ENCODE results near the gene BMF.

The BMF gene

DNA sequence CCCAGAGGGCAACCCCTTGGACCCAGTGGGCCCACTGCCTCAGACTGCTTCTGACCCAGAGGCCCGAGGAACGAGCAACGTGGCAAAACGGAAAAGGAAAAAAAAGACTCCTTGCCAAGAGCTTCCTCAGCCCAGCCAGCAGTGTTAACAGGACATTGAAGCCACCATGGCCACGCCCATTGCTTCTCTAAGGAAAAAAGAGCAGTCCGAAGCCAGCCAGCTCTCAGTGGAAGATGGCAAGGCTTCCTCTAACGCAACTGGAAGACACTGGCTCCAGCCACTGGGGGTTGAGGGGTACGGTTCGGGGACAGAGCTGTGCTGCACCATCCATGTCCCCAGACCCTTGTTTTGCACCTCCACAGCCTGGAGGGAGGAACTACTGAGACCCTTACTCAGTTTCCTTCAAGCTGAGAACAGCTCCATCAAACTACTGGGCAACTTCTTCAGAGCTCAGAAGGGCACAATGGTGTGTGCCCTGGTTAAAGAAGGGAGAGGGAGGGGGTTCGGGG is 10.7 kb downstream of the BMF start:
- Histone ChIP-seq H3K27ac (ENCODE audit: low read depth, low read length) (peak overlapping the region; percentile 98), H3K79me2 (ENCODE audit: insufficient read depth, low read length) (peaks cover 65% of the 10 kb centered on the region), H3F3A (ENCODE audit: insufficient read depth) (peaks cover 94% of the 10 kb centered on the region), H3K4me3 (ENCODE audit: insufficient read depth, low read length, poor library complexity, severe bottlenecking) (peak overlapping the region; percentile 12), H3K4me2 (ENCODE audit: low read depth, low read length, poor library complexity, severe bottlenecking) (peak overlapping the region; percentile 70), H3K9me2 (replicated peaks; ENCODE audit: insufficient read depth, low read length) (no peaks in the 10 kb centered on the region), H2AFZ (ENCODE audit: low read depth, low read length, severe bottlenecking) (no peak overlapping the region), H3K36me3 (ENCODE audit: low read length) (peaks cover 10% of the 10 kb centered on the region), H3K27me3 (ENCODE audit: low read length) (no peaks in the 10 kb centered on the region), H3K9me3 (ENCODE audit: insufficient read depth, low read length) (no peaks in the 10 kb centered on the region), H3K9ac (ENCODE audit: low read length) (peak overlapping the region; percentile 68), H4K20me1 (ENCODE audit: low read depth, low read length) (no peaks in the 10 kb centered on the region)
- no peak for TF ChIP-seq CTCF (IDR thresholded peaks at IDR 0.05; ENCODE audit: insufficient read depth, low read length, poor library complexity, severe bottlenecking)
- no peak for TF ChIP-seq EZH2phosphoT487 (conservative IDR thresholded peaks at IDR 0.05; ENCODE audit: low read length)

DNA sequence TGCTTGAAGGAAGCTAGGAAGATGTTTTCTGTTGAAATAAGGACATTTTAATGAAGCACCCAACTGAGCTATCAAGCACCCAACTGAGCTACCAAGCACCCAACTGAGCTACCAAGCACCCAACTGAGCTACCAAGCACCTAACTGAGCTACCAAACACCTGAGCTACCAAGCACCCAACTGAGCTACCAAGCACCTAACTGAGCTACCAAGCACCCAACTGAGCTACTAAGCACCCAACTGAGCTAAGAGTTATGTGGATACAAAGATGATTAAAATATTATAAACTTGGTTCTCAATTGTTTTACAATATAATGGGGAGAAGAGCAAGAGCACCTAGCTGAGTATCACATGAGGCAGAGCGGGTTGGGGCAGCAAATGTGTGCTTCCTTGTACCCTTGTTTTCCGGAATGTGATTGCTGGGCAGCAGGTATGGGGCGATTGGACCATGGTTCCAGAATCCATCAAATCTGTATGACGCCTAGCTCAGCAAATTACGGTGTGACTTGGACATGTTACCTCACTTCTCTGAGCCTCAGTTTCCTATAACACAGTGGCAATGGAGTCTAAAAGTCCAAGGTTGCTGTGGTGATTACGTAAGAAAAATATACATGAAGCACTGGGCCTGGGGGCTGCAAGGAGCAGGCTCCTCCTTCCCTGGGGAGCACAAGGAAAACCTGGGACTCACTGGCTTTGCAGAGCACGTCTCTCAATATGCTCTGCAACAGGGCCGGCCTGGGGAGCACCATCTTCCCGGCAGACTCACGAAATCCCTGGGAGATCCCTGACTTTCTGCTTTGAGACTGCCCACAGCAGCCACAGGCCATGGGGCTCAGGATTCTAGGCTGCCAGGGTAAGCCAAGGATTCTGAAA is 11.3 kb downstream of the BMF start:
- H3K27me3 ChIP-seq (ENCODE audit: low read length), result no peaks in the 10 kb centered on the region
- H3K9ac ChIP-seq (ENCODE audit: low read length), result peak overlapping the region; percentile 68
- no peak overlapping the region for H2AFZ ChIP-seq (ENCODE audit: low read depth, low read length, severe bottlenecking)
- peaks cover 65% of the 10 kb centered on the region for H3K79me2 ChIP-seq (ENCODE audit: insufficient read depth, low read length)
- no peaks in the 10 kb centered on the region for H3K9me2 ChIP-seq (replicated peaks; ENCODE audit: insufficient read depth, low read length)
- peaks cover 10% of the 10 kb centered on the region for H3K36me3 ChIP-seq (ENCODE audit: low read length)
- TF ChIP-seq EZH2phosphoT487 (conservative IDR thresholded peaks at IDR 0.05; ENCODE audit: low read length) (no peak), CTCF (IDR thresholded peaks at IDR 0.05; ENCODE audit: insufficient read depth, low read length, poor library complexity, severe bottlenecking) (no peak)
- peaks cover 88% of the 10 kb centered on the region for H3F3A ChIP-seq (ENCODE audit: insufficient read depth)
- H3K9me3 ChIP-seq (ENCODE audit: insufficient read depth, low read length), result no peaks in the 10 kb centered on the region
- H3K4me2 ChIP-seq (ENCODE audit: low read depth, low read length, poor library complexity, severe bottlenecking), result peak overlapping the region; percentile 70
- peak overlapping the region; percentile 12 for H3K4me3 ChIP-seq (ENCODE audit: insufficient read depth, low read length, poor library complexity, severe bottlenecking)
- peak overlapping the region; percentile 98 for H3K27ac ChIP-seq (ENCODE audit: low read depth, low read length)
- H4K20me1 ChIP-seq (ENCODE audit: low read depth, low read length), result no peaks in the 10 kb centered on the region

- peak overlapping the region; percentile 68 for H3K9ac ChIP-seq (ENCODE audit: low read length)
- peaks cover 62% of the 10 kb centered on the region for H3K79me2 ChIP-seq (ENCODE audit: insufficient read depth, low read length)
- H3K27me3 ChIP-seq (ENCODE audit: low read length), result no peaks in the 10 kb centered on the region
- no peak overlapping the region for H2AFZ ChIP-seq (ENCODE audit: low read depth, low read length, severe bottlenecking)
- no peak for TF ChIP-seq EZH2phosphoT487 (conservative IDR thresholded peaks at IDR 0.05; ENCODE audit: low read length)
- TF ChIP-seq CTCF (IDR thresholded peaks at IDR 0.05; ENCODE audit: insufficient read depth, low read length, poor library complexity, severe bottlenecking), result no peak
- no peaks in the 10 kb centered on the region for H3K9me3 ChIP-seq (ENCODE audit: insufficient read depth, low read length)
- peak overlapping the region; percentile 70 for H3K4me2 ChIP-seq (ENCODE audit: low read depth, low read length, poor library complexity, severe bottlenecking)
- H4K20me1 ChIP-seq (ENCODE audit: low read depth, low read length), result no peaks in the 10 kb centered on the region
- no peaks in the 10 kb centered on the region for H3K9me2 ChIP-seq (replicated peaks; ENCODE audit: insufficient read depth, low read length)
- H3K36me3 ChIP-seq (ENCODE audit: low read length), result peaks cover 10% of the 10 kb centered on the region
- peak overlapping the region; percentile 8 for H3K4me3 ChIP-seq (ENCODE audit: insufficient read depth, low read length, poor library complexity, severe bottlenecking)
- H3F3A ChIP-seq (ENCODE audit: insufficient read depth), result peaks cover 81% of the 10 kb centered on the region
- H3K27ac ChIP-seq (ENCODE audit: low read depth, low read length), result peak overlapping the region; percentile 98
Observed at GRCh38 chr15:40096094-40096891, 12.4 kb downstream of the BMF start.

Data from SU-DHL-6 (cell line).